HG03097 (cell line): ENCODE data around the gene AK9.

Experiments
- ATAC-seq: cut with Tn5 transposase; IDR thresholded peaks from one replicate; pipeline ENCODE4 v1.9.1; 2021; ENCODE audit not compliant: unreplicated experiment, low FRiP score

The AK9 gene

GRCh38 chr6:109448615-109449014, 242.4 kb downstream of the AK9 start:
- no peak for ATAC-seq

GRCh38 chr6:109447878-109448555, 243.0 kb downstream of the AK9 start:
- ATAC-seq: no peak

- no peak for ATAC-seq
Observed at GRCh38 chr6:109447087-109447486, 243.9 kb downstream of the AK9 start.

GRCh38 chr6:109446541-109446940, 244.5 kb downstream of the AK9 start:
- ATAC-seq: no peak

GRCh38 chr6:109446072-109446471, 244.9 kb downstream of the AK9 start:
- no peak for ATAC-seq

- no peak for ATAC-seq
Observed at GRCh38 chr6:109445382-109445781, 245.6 kb downstream of the AK9 start.

GRCh38 chr6:109443425-109443950, 247.5 kb downstream of the AK9 start:
- ATAC-seq: no peak
